Activated CD4-positive, alpha-beta T cell treated with anti-CD3 and anti-CD28 coated beads for 1 hour (primary cell): ENCODE measurements around the gene GPR82.

Experiments used
- DNase-seq: peaks from one replicate; pipeline ENCODE4 v3.0.0-alpha.2; 2020

GPR82 gene

DNA sequence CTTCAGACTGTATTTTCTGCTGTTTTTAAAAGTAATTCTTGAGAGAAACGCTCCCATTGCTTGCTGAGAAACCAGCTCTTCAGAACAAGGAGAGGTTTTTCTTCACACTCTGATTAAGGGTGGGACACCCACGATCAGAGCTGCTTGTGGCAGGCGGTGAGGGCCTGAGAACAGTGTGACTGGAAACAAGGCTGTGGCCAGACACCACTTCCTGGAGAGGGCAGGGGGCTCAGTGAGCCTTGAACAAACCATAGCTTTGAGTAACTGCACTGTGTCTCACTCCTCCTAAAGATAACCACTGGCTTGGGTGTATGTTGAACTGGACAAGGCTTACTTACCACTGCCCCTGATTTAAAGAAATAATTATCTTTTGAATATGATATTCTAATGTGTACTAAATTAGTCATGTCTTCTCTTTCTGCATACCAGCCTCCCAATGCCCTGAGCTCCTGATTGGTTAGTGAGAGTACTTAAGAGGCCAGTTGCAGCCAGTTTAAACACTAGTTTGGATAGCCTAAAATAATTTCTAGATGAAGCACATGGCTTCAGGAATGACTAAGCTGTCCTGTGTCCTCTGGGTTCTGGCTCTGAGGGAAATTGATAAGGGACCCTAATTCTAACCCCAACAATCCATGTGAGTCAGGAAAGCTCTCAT, 3.7 kb upstream of the GPR82 start:
- no peak for DNase-seq

DNA sequence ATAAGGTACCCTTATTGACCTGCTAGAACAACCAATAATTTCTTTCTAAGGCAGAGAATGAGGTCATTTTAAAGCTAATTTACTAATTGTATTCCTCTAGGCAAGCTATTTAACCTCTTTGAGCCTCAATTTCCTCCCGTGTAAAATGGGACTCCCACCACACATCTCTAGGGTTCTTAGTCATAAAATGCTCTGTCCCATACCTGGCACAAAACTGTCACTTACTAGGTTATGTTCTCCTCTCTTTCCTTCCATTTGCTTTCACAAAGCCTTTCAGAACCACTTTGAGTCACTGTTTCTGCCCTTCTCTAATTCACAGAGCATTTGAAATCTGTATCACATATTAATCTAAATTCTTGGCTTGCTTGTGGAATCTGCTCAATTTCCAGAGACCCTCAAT, 2.4 kb upstream of the GPR82 start:
- no peak for DNase-seq

DNA sequence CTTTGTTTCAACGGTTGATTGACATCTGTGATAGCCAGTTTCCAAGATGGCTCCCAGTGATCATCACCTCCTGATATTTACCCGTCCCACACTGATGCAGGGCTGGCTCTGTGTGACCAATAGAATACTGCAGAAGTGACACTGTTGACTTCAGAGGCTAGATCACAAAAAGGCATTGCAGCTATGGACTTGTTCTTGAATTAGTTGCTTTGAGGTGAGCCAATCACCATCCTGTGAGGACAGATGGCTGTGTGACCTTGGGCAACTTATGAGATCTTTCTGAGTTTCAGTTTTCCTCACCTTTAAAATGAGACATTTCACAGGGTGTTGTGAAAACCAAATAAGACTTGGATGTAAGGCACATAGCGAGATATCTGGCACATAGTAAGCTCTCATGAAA, 1.8 kb upstream of the GPR82 start:
- DNase-seq = no peak

DNA sequence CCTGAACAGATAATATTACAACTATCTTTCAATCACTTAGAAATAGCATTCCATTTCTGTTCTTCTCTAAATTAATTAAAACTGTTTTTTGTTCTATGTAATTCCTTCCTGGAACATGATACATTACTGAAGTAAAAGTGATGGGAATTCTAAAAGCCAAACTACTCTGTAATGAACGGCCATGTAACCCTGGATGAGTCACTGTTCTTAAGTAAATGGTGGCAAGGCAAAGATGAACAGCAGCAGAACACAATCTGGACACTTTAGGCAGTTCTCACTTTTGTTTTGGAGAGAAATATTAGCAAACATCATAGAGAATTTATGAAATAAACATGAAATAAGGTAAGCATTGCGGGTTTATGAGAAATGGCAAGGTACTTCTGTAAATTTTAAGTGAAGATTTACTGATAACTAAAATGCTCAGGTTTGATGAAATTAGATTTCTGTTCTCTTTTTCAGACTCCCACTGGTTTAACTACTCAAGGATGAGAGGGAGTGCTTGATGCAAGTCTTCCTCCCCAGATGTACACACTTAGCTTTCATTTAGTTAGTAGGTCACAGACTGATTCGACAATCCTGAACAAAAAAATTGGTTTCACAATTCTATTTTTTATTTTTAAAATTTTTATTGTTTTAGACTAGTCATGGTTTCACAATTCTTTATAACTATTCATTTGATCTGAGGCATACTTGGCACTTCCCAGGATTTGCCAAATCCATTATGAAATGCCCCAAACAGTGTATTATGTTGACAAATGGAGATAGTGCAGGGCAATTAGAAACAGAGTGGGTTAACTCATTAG, 964 bp upstream of the GPR82 start:
- DNase-seq = no peak

DNA sequence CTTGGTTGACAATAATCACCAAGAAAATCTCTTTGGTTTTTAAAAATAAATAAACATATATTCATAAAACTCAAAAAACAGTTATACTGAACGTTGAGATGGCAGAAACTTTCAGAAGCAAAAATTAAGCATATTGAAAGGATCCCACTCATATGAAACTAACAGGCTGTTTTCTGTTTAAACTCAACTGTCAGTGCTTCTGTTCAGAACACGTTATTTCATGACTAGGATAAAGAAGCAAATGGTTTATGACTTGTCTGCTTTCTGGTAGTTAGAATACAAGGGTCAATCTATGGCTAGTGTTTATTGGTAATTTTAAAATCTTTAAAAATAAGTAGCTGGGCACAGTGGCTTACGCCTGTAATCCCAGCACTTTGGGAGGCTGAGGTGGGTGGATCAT, 4.1 kb downstream of the GPR82 start:
- no peak for DNase-seq

DNA sequence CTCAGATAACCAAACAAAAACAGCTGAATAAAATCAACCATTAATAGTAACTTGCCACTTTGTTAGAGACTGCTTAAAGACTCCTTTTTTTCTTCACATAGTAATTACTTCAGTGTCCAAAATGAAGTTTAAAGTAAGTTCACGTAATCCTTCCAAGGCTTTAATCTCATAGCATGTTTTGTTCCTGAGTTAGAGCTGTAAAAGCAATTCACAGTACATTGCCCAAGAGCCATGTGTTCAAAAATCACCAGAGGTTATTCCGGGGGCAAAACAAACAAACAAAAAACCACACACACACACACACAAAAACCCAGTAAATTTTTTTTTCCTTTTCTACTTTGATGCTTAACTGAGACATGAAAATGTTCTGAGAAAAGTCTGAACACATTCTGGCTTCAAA, 6.1 kb downstream of the GPR82 start:
- no peak for DNase-seq

- no peak for DNase-seq
Measured at GRCh38 chrX:41732260-41732659, 8.3 kb downstream of the GPR82 start.

GRCh38 chrX:41733939-41734338, 10.0 kb downstream of the GPR82 start:
- no peak for DNase-seq

DNA sequence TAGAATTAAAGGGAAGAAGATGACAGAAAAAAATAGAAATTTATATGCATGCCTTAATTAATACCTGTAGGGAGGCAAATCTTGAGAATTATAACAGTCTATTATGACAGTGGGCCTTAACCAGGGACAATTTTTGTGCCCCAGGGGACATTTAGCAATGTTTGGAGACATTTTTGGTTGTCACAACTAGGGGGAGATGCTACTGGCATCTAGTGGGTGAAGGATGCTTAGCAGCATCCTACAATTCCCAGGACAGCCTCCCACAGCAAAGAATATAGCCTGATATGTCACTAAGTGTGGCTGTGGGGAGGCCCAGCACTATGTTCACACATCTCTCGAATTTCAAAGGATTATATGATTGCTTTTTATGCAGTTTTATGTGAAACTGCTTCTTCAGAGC, 10.5 kb downstream of the GPR82 start:
- no peak for DNase-seq

- no peak for DNase-seq
Measured at GRCh38 chrX:41737065-41737464, 13.1 kb downstream of the GPR82 start.

- DNase-seq = no peak
Measured at GRCh38 chrX:41739871-41740270, 15.9 kb downstream of the GPR82 start.

GRCh38 chrX:41750716-41751115, 26.7 kb downstream of the GPR82 start:
- no peak for DNase-seq

GRCh38 chrX:41758401-41758800, 34.4 kb downstream of the GPR82 start:
- DNase-seq = no peak

DNA sequence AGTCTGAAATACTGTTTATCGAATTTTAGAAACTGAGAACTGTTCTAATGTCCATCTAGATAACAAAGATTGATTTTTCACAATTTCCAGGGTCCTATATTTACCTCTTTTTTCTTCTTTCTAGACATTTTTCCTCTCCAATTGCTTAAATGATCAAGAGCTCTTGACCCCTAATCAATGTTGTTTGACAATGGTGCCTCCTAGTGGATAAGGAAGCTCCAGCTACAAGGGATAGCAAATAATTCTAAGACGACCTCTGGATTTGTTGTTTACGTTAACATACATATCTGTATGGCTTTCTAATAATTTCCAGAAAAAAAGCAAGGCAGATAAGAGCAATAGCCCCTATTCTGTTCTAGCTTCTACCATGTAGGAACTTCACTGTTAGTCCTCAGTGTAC, 35.8 kb downstream of the GPR82 start:
- no peak for DNase-seq

GRCh38 chrX:41761169-41761568, 37.2 kb downstream of the GPR82 start:
- DNase-seq = no peak

DNA sequence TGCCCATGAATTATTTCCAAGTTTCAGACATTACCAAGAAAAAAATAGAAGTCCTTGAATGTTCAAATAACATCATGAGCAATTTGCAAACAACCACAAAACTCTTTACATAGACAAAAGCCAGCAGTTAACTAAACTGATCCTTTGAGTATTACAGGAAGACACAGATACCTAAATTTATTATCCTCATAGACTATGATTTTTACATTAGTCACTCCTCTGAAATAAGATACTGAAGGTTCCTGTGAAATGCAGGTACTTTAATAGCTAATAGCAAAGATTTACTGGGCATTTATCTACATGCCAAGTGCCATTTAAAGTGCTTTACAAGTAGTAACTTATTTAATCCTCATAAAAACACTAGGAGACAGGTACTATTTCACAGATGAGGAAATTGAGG, 37.7 kb downstream of the GPR82 start:
- no peak for DNase-seq

DNA sequence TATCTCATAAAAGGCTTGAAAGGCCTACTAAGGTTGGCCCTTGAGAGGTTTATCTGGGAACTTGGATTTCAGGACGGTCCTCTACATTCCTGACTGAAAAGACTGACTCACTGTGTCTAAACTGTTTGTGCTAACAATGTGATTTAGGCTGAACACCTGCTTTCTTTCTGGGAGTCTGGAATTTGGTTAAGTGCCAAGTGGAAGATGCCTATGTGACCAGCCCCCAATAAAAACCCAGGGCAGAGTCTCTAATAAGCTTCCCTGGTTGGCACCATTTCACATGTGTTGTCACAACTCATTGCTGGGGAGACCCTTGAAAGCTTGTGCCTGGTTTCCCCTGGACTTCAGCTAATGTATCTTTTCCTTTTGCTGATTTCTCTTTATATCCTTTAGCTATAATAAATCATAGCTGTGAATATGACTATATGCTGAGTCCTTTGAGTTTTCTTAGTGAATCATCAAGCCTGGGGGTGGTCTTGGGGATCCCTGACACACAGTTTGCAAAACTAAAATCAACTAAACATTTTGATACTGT, 55.1 kb downstream of the GPR82 start:
- no peak for DNase-seq
